WTC11 (cell line): Measurements from ENCODE around the gene GJB1. TPM values are rescaled to one million over a fixed set of nuclear protein-coding genes. Genes with fewer than 3 reads are reported as not detected.

ENCODE experiments used
- ATAC-seq: fragments of 200-7000 bp; cut with Tn5 transposase; 2 replicates; pipeline ENCODE4 v1.10.0; 2021; ENCODE audit warnings: mild to moderate bottlenecking, moderate library complexity
- CTCF ChIA-PET: fragments of 300-600 bp; sonication (Branson Sonifier 250); formaldehyde crosslinking; loops from one replicate; lab custom pipeline; 2021; ENCODE audit warnings: antibody characterized with exemption; lab: Charles Lee
- POLR2A ChIA-PET: fragments of 350-600 bp; sonication (Branson Sonifier 250); formaldehyde crosslinking; loops from one replicate; lab custom pipeline; 2021; ENCODE audit warnings: antibody characterized with exemption; lab: Charles Lee
- DNase-seq: peaks from one replicate; pipeline ENCODE4 v3.0.0; 2021; ENCODE audit warnings: low spot score
- H3K27ac Mint-ChIP-seq: 2 replicates; pipeline ENCODE4 v1.8.0; 2021; ENCODE audit warnings: mixed read lengths
- H3K27me3 Mint-ChIP-seq: 2 replicates; pipeline ENCODE4 v1.8.0; 2021; ENCODE audit warnings: low read depth, mild to moderate bottlenecking, moderate library complexity, mixed read lengths
- H3K36me3 Mint-ChIP-seq: 2 replicates; pipeline ENCODE4 v1.8.0; 2021; ENCODE audit warnings: mixed read lengths
- H3K4me1 Mint-ChIP-seq: 2 replicates; pipeline ENCODE4 v1.8.0; 2022; ENCODE audit warnings: mixed read lengths
- H3K4me3 Mint-ChIP-seq: 2 replicates; pipeline ENCODE4 v1.8.0; 2021; ENCODE audit warnings: mild to moderate bottlenecking, moderate library complexity, mixed read lengths
- H3K9me3 Mint-ChIP-seq: 2 replicates; pipeline ENCODE4 v1.8.0; 2021; ENCODE audit warnings: mixed read lengths
- AR ChIP-seq: fragments of 250-450 bp; sonication (Bioruptor Pico); IDR thresholded peaks from 2 replicates; pipeline ENCODE4 v1.9.0; 2021; ENCODE audit warnings: mild to moderate bottlenecking
- ATF1 ChIP-seq: sonication (generic); formaldehyde crosslinking; IDR thresholded peaks from 2 replicates; pipeline ENCODE4 v1.8.1; 2023; ENCODE audit warnings: mild to moderate bottlenecking, moderate library complexity, missing genetic modification reagents
- ATF2 ChIP-seq: sonication (generic); formaldehyde crosslinking; IDR thresholded peaks from 2 replicates; pipeline ENCODE4 v1.8.1; 2022; ENCODE audit warnings: low read depth, missing genetic modification reagents, borderline replicate concordance
- ATF3 ChIP-seq: sonication (generic); formaldehyde crosslinking; conservative IDR thresholded peaks from 2 replicates; pipeline ENCODE4 v1.8.1; 2022; ENCODE audit warnings: mild to moderate bottlenecking, missing genetic modification reagents
- ESRRA ChIP-seq: sonication (generic); formaldehyde crosslinking; IDR thresholded peaks from 2 replicates; pipeline ENCODE4 v1.8.1; 2022; ENCODE audit warnings: mild to moderate bottlenecking, missing genetic modification reagents, borderline replicate concordance
- FOXJ3 ChIP-seq: sonication (generic); formaldehyde crosslinking; IDR thresholded peaks from 2 replicates; pipeline ENCODE4 v1.9.0; 2021; ENCODE audit warnings: missing genetic modification reagents, mild to moderate bottlenecking, borderline replicate concordance
- FOXK1 ChIP-seq: sonication (generic); formaldehyde crosslinking; IDR thresholded peaks from 2 replicates; pipeline ENCODE4 v1.8.0; 2022; ENCODE audit warnings: mild to moderate bottlenecking, moderate library complexity, missing genetic modification reagents
- HMGA2 ChIP-seq: fragments of 250-450 bp; sonication (Bioruptor Pico); IDR thresholded peaks from 2 replicates; pipeline ENCODE4 v1.4.0; 2021; ENCODE audit warnings: mild to moderate bottlenecking, moderate library complexity
- IRF2 ChIP-seq: sonication (generic); formaldehyde crosslinking; IDR thresholded peaks from 2 replicates; pipeline ENCODE4 v1.8.0; 2022; ENCODE audit warnings: low read depth, missing genetic modification reagents, borderline replicate concordance
- JUN ChIP-seq: sonication (generic); formaldehyde crosslinking; IDR thresholded peaks from 2 replicates; pipeline ENCODE4 v1.8.0; 2023; ENCODE audit warnings: mild to moderate bottlenecking, missing genetic modification reagents
- NR2C2 ChIP-seq: sonication (generic); formaldehyde crosslinking; IDR thresholded peaks from 2 replicates; pipeline ENCODE4 v1.8.0; 2022; ENCODE audit warnings: mild to moderate bottlenecking, missing genetic modification reagents
- OVOL2 ChIP-seq: fragments of 250-450 bp; sonication (Bioruptor Pico); IDR thresholded peaks from 2 replicates; pipeline ENCODE4 v1.9.0; 2021; ENCODE audit warnings: mild to moderate bottlenecking, borderline replicate concordance
- PREB ChIP-seq: sonication (generic); formaldehyde crosslinking; IDR thresholded peaks from 2 replicates; pipeline ENCODE4 v1.8.1; 2022; ENCODE audit warnings: mild to moderate bottlenecking, missing genetic modification reagents, moderate library complexity, borderline replicate concordance
- RELA ChIP-seq: sonication (generic); formaldehyde crosslinking; IDR thresholded peaks from 2 replicates; pipeline ENCODE4 v1.8.1; 2022; ENCODE audit warnings: missing genetic modification reagents, mild to moderate bottlenecking, borderline replicate concordance
- RORB ChIP-seq: fragments of 250-450 bp; sonication (Bioruptor Pico); IDR thresholded peaks from 2 replicates; pipeline ENCODE4 v1.9.0; 2021; ENCODE audit warnings: mild to moderate bottlenecking
- SMAD3 ChIP-seq: sonication (generic); formaldehyde crosslinking; IDR thresholded peaks from 2 replicates; pipeline ENCODE4 v1.8.0; 2022; ENCODE audit warnings: missing genetic modification reagents, mild to moderate bottlenecking, borderline replicate concordance
- SMAD4 ChIP-seq: sonication (generic); formaldehyde crosslinking; IDR thresholded peaks from 2 replicates; pipeline ENCODE4 v1.8.0; 2022; ENCODE audit warnings: mild to moderate bottlenecking, missing genetic modification reagents
- SOX15 ChIP-seq: fragments of 250-450 bp; sonication (Bioruptor Pico); IDR thresholded peaks from 2 replicates; pipeline ENCODE4 v1.9.0; 2021; ENCODE audit warnings: mild to moderate bottlenecking
- TEAD1 ChIP-seq: sonication (generic); formaldehyde crosslinking; IDR thresholded peaks from 2 replicates; pipeline ENCODE4 v1.8.0; 2022; ENCODE audit warnings: mild to moderate bottlenecking, missing genetic modification reagents
- TEAD4 ChIP-seq: sonication (generic); formaldehyde crosslinking; IDR thresholded peaks from 2 replicates; pipeline ENCODE4 v1.8.0; 2022; ENCODE audit warnings: mild to moderate bottlenecking, missing genetic modification reagents
- USF2 ChIP-seq: sonication (generic); formaldehyde crosslinking; IDR thresholded peaks from 2 replicates; pipeline ENCODE4 v1.8.1; 2023; ENCODE audit warnings: mild to moderate bottlenecking, missing genetic modification reagents, moderate library complexity
- ZBTB43 ChIP-seq: sonication (generic); formaldehyde crosslinking; IDR thresholded peaks from 2 replicates; pipeline ENCODE4 v1.8.1; 2023; ENCODE audit warnings: mild to moderate bottlenecking, missing genetic modification reagents
- ZNF121 ChIP-seq: sonication (generic); formaldehyde crosslinking; IDR thresholded peaks from 2 replicates; pipeline ENCODE4 v1.8.0; 2023; ENCODE audit warnings: missing genetic modification reagents
- ZNF219 ChIP-seq: sonication (generic); formaldehyde crosslinking; IDR thresholded peaks from 2 replicates; pipeline ENCODE4 v1.8.0; 2023; ENCODE audit warnings: missing genetic modification reagents, mild to moderate bottlenecking, borderline replicate concordance
- ZNF263 ChIP-seq: sonication (generic); formaldehyde crosslinking; IDR thresholded peaks from 2 replicates; pipeline ENCODE4 v1.8.1; 2022; ENCODE audit warnings: low read depth, mild to moderate bottlenecking, moderate library complexity, missing genetic modification reagents
- ZNF317 ChIP-seq: sonication (generic); formaldehyde crosslinking; IDR thresholded peaks from 2 replicates; pipeline ENCODE4 v1.8.1; 2023; ENCODE audit warnings: low read depth, mild to moderate bottlenecking, moderate library complexity, missing genetic modification reagents, borderline replicate concordance
- ZNF671 ChIP-seq: fragments of 250-450 bp; sonication (Bioruptor Pico); IDR thresholded peaks from 2 replicates; pipeline ENCODE4 v1.8.0; 2021; ENCODE audit warnings: mild to moderate bottlenecking
- ZSCAN18 ChIP-seq: fragments of 250-450 bp; sonication (Bioruptor Pico); IDR thresholded peaks from 2 replicates; pipeline ENCODE4 v2.1.2; 2022; ENCODE audit warnings: mild to moderate bottlenecking, moderate library complexity
- total RNA-seq: library from RNA; stranded (reverse); gene quantifications from 3 replicates; pipeline ENCODE4 v1.2.3, GENCODE V29; 2021

Gene GJB1
- total RNA-seq, 1 experiment from 2014 or later = 0.17 TPM

GRCh38 chrX:71216485-71216884 lies 6.5 kb upstream of the GJB1 start:
- Mint-ChIP-seq H3K9me3 (no peaks in the 10 kb centered on the region), H3K27ac (peak overlapping the region; percentile 83), H3K27me3 (no peaks in the 10 kb centered on the region; the same call in 1 of the 2 replicates), H3K36me3 (no peaks in the 10 kb centered on the region), H3K4me3 (no peak overlapping the region), H3K4me1 (peaks cover 25% of the 10 kb centered on the region)
- CTCF ChIA-PET = interaction anchor here (0.6 kb wide), 1 partner anchor 18 kb away, joined by 4 read pairs; no protein-coding TSS in a partner anchor
- ATAC-seq = no peak
- POLR2A ChIA-PET = interaction anchor here (0.8 to 1.4 kb wide), 2 partner anchors 34 to 67 kb away, joined by 3 to 4 read pairs; partner anchors contain the start of gene NONO
- TF ChIP-seq ESRRA (no peak), SMAD4 (CRISPR knock-in tag) (no peak), HMGA2 (CRISPR knock-in tag) (no peak), ZNF317 (CRISPR knock-in tag) (no peak), RELA (no peak), AR (no peak), PREB (CRISPR knock-in tag) (no peak), ZNF263 (CRISPR knock-in tag) (no peak), ZNF671 (CRISPR knock-in tag) (no peak), ATF1 (CRISPR knock-in tag) (no peak), IRF2 (CRISPR knock-in tag) (no peak), TEAD4 (CRISPR knock-in tag) (no peak), ATF3 (CRISPR knock-in tag) (no peak), FOXJ3 (CRISPR knock-in tag) (no peak), OVOL2 (no peak), ZBTB43 (CRISPR knock-in tag) (no peak), NR2C2 (no peak), RORB (CRISPR knock-in tag) (no peak), ZNF121 (CRISPR knock-in tag) (no peak), ZNF219 (CRISPR knock-in tag) (no peak)
- no peak for DNase-seq

- no peak for ATAC-seq
- Mint-ChIP-seq H3K9me3 (no peaks in the 10 kb centered on the region), H3K4me1 (peaks cover 25% of the 10 kb centered on the region), H3K36me3 (no peaks in the 10 kb centered on the region), H3K27ac (no peak overlapping the region), H3K4me3 (no peak overlapping the region), H3K27me3 (no peaks in the 10 kb centered on the region; the same call in 1 of the 2 replicates)
- ChIA-PET CTCF (no interaction called here), POLR2A (interaction anchor here (0.8 to 1.4 kb wide), 2 partner anchors 35 to 66 kb away, joined by 3 to 4 read pairs; partner anchors contain the start of gene NONO)
- no peak for DNase-seq
- no peak for TF ChIP-seq JUN (CRISPR knock-in tag)
- no peak for TF ChIP-seq ZSCAN18 (CRISPR knock-in tag)
- no peak for TF ChIP-seq TEAD1
- no peak for TF ChIP-seq FOXK1 (CRISPR knock-in tag)
- TF ChIP-seq SMAD3 = no peak
- no peak for TF ChIP-seq USF2 (CRISPR knock-in tag)
- no peak for TF ChIP-seq SOX15 (CRISPR knock-in tag)
- no peak for TF ChIP-seq ATF2 (CRISPR knock-in tag)
- no peak for TF ChIP-seq ZNF263 (CRISPR knock-in tag)
- TF ChIP-seq ZNF121 (CRISPR knock-in tag) = no peak
These were observed 5.7 kb upstream of the GJB1 start for GRCh38 chrX:71217298-71217697.
